ENCODE data around the gene UGT1A6. TPM values are rescaled to one million over a fixed set of nuclear protein-coding genes. Genes with fewer than 3 reads are reported as not detected.
"Not testable (repeated sequence)": the region's sequence is repeated elsewhere in the genome, so short reads cannot be mapped to it uniquely, and the experiment has no call there.

UGT1A6 gene
- total RNA-seq, result not detected
- polyA plus RNA-seq, result not detected
- long read RNA-seq, donor 1, result 0 reads
- long read RNA-seq, donor 2, result 0 reads
- long read RNA-seq, donor 3, result 0 reads
- long read RNA-seq, donor 4, result 0 reads

DNA sequence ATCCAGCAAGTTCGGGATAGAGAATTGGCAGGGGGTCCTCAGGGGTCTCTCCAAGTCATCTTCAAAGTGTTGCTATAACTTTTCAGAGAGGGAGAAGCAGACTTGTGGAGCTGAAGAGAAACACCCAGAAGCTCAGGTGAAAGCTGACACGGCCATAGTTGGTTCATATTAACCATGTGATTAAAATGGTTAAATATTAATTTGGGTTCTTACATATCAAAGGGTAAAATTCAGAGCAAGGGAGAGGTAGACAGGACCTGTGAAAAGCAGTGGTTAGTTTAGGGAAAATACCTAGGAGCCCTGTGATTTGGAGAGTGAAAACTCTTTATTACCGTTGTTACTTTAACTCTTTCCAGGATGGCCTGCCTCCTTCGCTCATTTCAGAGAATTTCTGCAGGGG is at the start of gene UGT1A6:
UGT1A6 (plus strand) TSS at position 243 of the 400 bp plus-strand sequence; CDS start at position 358, 115 bp downstream.
- 88% methylated on average over 4 of the region's 4 CpGs for WGBS
- no peak within 1 kb of the TSS for H3K27ac ChIP-seq (ENCODE audit: low read length)

DNA sequence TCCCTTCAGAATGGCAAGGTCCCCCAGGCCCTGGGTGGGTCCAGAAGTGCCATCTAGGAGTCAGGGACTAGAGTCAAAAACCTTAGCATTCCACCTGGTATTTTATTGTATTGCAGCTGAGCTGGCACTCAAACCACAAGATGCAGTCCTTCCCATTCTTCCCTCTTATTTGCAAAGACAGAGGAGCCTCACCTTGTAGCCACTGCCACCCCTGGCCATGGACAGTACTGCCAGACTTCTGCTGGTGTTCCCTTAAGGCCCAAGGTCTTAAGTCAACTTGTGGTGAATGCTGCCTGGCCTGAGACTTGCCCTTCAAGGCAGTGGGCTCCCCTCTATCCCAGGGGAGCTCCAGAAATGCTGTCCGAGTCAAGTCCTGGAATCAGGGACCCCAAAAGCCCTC is 49.6 kb upstream of the UGT1A6 start:
- Histone ChIP-seq H3K4me1 (ENCODE audit: control insufficient read depth, insufficient read depth, low read length) (no peaks in the 10 kb centered on the region), H3K9me3 (ENCODE audit: control insufficient read depth, low read length) (no peaks in the 10 kb centered on the region), H3K4me3 (ENCODE audit: low read length) (no peak overlapping the region), H3K27ac (ENCODE audit: low read length) (no peak overlapping the region), H3K27me3 (ENCODE audit: control insufficient read depth, insufficient read depth) (no peaks in the 10 kb centered on the region)
- intact Hi-C loops (cut with DNase I), result loop anchor here in 1 of 4 donors (10.0 kb wide), 1 partner anchor 422 kb away; no protein-coding TSS in a partner anchor
- WGBS, result 87% methylated on average over 1 of the region's 1 CpG
- no peak for ATAC-seq
- DNase-seq, result no peak

More for the DNA sequence above, at the start of gene UGT1A6:
- Histone ChIP-seq H3K9me3 (ENCODE audit: control insufficient read depth, low read length) (no peaks in the 10 kb centered on the region), H3K27me3 (ENCODE audit: control insufficient read depth, insufficient read depth) (no peaks in the 10 kb centered on the region), H3K4me1 (ENCODE audit: control insufficient read depth, insufficient read depth, low read length) (no peaks in the 10 kb centered on the region), H3K4me3 (ENCODE audit: low read length) (no peak within 1 kb of the TSS)
- ATAC-seq (no peak), DNase-seq (no peak)
- intact Hi-C loops (cut with DNase I), result no loop called here

- not testable (repeated sequence) for DNase-seq, ATAC-seq
- intact Hi-C loops (cut with DNase I), result loop anchor here in 1 of 4 donors (10.0 kb wide), 1 partner anchor 419 kb away; no protein-coding TSS in a partner anchor
Measured at GRCh38 chr2:233646033-233646432, 46.7 kb upstream of the UGT1A6 start.

GRCh38 chr2:233650981-233651380 is 41.7 kb upstream of the UGT1A6 start:
- intact Hi-C loops (cut with DNase I), result no loop called here
- Histone ChIP-seq H3K4me1 (ENCODE audit: control insufficient read depth, insufficient read depth, low read length) (no peaks in the 10 kb centered on the region), H3K4me3 (ENCODE audit: low read length) (no peak overlapping the region), H3K27ac (ENCODE audit: low read length) (no peak overlapping the region), H3K9me3 (ENCODE audit: control insufficient read depth, low read length) (no peaks in the 10 kb centered on the region), H3K27me3 (ENCODE audit: control insufficient read depth, insufficient read depth) (no peaks in the 10 kb centered on the region)
- DNase-seq (no peak), ATAC-seq (no peak)
- 75% methylated on average over 4 of the region's 4 CpGs for WGBS

More at GRCh38 chr2:233646033-233646432, 46.7 kb upstream of the UGT1A6 start:
- 91% methylated on average over 3 of the region's 3 CpGs for WGBS
- not testable (repeated sequence) for H3K4me1 ChIP-seq (ENCODE audit: control insufficient read depth, insufficient read depth, low read length); H3K27ac ChIP-seq (ENCODE audit: low read length); H3K4me3 ChIP-seq (ENCODE audit: low read length); H3K27me3 ChIP-seq (ENCODE audit: control insufficient read depth, insufficient read depth); H3K9me3 ChIP-seq (ENCODE audit: control insufficient read depth, low read length)

GRCh38 chr2:233651430-233651829 is 41.3 kb upstream of the UGT1A6 start:
- no peaks in the 10 kb centered on the region for H3K9me3 ChIP-seq (ENCODE audit: control insufficient read depth, low read length)
- 87% methylated on average over 2 of the region's 2 CpGs for WGBS
- no peak for DNase-seq
- H3K4me3 ChIP-seq (ENCODE audit: low read length), result no peak overlapping the region
- H3K27ac ChIP-seq (ENCODE audit: low read length), result no peak overlapping the region
- H3K4me1 ChIP-seq (ENCODE audit: control insufficient read depth, insufficient read depth, low read length), result no peaks in the 10 kb centered on the region
- no peaks in the 10 kb centered on the region for H3K27me3 ChIP-seq (ENCODE audit: control insufficient read depth, insufficient read depth)
- no peak for ATAC-seq
- intact Hi-C loops (cut with DNase I), result no loop called here

GRCh38 chr2:233654501-233654900 is 38.2 kb upstream of the UGT1A6 start:
- H3K27me3 ChIP-seq (ENCODE audit: control insufficient read depth, insufficient read depth), result no peaks in the 10 kb centered on the region

DNA sequence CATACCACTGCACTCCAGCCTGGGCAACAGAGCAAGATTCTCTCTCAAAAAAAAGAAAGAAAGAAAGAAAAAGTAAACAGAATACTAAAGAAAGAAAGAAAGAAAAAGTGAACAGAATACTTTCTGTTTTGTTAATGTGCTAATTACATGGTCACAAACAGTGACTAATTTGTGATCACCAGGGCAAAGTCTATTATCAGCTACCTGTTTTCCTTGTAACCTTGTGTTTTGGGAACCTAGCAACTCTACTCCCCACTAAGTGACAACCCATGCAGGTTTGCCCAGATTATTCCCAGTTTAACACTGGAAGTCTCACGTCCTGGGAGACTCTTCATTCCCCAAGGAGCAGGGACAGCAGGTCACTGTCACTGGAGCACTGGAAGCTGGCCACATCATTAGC is 37.6 kb upstream of the UGT1A6 start:
- Histone ChIP-seq H3K4me3 (ENCODE audit: low read length) (no peak overlapping the region), H3K9me3 (ENCODE audit: control insufficient read depth, low read length) (no peaks in the 10 kb centered on the region), H3K27me3 (ENCODE audit: control insufficient read depth, insufficient read depth) (no peaks in the 10 kb centered on the region), H3K27ac (ENCODE audit: low read length) (no peak overlapping the region), H3K4me1 (ENCODE audit: control insufficient read depth, insufficient read depth, low read length) (no peaks in the 10 kb centered on the region)
- intact Hi-C loops (cut with DNase I), result no loop called here
- DNase-seq (no peak), ATAC-seq (no peak)
- 41% methylated on average over 1 of the region's 1 CpG for WGBS

More at GRCh38 chr2:233654501-233654900, 38.2 kb upstream of the UGT1A6 start:
- no peak for DNase-seq
- no peak overlapping the region for H3K4me3 ChIP-seq (ENCODE audit: low read length)
- no peak overlapping the region for H3K27ac ChIP-seq (ENCODE audit: low read length)
- H3K4me1 ChIP-seq (ENCODE audit: control insufficient read depth, insufficient read depth, low read length), result no peaks in the 10 kb centered on the region
- intact Hi-C loops (cut with DNase I), result no loop called here
- no peak for ATAC-seq
- WGBS, result 68% methylated on average over 6 of the region's 6 CpGs
- H3K9me3 ChIP-seq (ENCODE audit: control insufficient read depth, low read length), result no peaks in the 10 kb centered on the region

DNA sequence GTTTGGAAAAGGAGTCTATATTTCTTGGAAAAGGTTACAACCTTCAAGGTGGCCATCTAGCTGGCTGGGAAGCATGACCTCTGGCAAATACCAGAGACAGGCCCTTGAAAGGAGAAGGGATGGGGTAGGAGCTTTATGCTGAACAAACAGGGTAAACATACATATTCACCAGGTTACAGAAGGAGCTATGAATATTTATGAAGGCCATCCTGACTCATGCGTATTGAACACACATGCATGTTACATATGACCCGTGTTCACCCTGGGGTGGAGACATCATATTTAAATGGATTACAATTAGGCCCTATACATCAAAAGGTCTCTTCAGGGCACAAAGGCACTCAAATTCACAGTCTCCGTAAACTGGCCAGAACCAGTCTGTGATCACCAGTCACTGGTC is 36.7 kb upstream of the UGT1A6 start:
- DNase-seq; H3K4me1 ChIP-seq (ENCODE audit: control insufficient read depth, insufficient read depth, low read length); intact Hi-C loops (cut with DNase I); H3K27ac ChIP-seq (ENCODE audit: low read length); ATAC-seq; H3K4me3 ChIP-seq (ENCODE audit: low read length); H3K27me3 ChIP-seq (ENCODE audit: control insufficient read depth, insufficient read depth); H3K9me3 ChIP-seq (ENCODE audit: control insufficient read depth, low read length): not testable (repeated sequence)
- 92% methylated on average over 3 of the region's 3 CpGs for WGBS

- 88% methylated on average over 10 of the region's 10 CpGs for WGBS
- Histone ChIP-seq H3K4me1 (ENCODE audit: control insufficient read depth, insufficient read depth, low read length) (no peaks in the 10 kb centered on the region), H3K4me3 (ENCODE audit: low read length) (no peak overlapping the region), H3K9me3 (ENCODE audit: control insufficient read depth, low read length) (no peaks in the 10 kb centered on the region), H3K27ac (ENCODE audit: low read length) (no peak overlapping the region), H3K27me3 (ENCODE audit: control insufficient read depth, insufficient read depth) (no peaks in the 10 kb centered on the region)
- ATAC-seq, result no peak
- intact Hi-C loops (cut with DNase I), result no loop called here
- no peak for DNase-seq
Measured at GRCh38 chr2:233656443-233656842, 36.2 kb upstream of the UGT1A6 start.

DNA sequence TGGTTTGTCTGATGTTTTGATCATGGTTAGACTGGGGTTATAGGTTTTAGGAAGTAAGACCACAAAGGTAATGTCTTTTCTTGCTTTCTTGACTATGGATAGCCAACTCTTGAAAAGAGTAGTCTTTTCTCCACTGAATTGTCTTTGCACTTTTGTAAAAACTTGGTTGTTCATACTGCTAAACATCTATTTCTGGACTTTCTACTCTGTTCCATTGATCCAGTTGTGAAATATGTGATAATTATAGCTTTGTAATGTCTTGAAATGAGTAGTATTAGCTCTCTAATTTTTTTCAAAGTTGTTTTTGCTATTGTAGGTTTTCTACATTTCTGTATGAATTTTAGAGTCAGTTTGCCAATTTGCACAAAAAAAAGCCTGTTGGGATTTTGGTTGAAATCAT is 34.1 kb upstream of the UGT1A6 start:
- Histone ChIP-seq H3K9me3 (ENCODE audit: control insufficient read depth, low read length) (no peaks in the 10 kb centered on the region), H3K4me3 (ENCODE audit: low read length) (no peak overlapping the region), H3K27me3 (ENCODE audit: control insufficient read depth, insufficient read depth) (no peaks in the 10 kb centered on the region), H3K4me1 (ENCODE audit: control insufficient read depth, insufficient read depth, low read length) (no peaks in the 10 kb centered on the region), H3K27ac (ENCODE audit: low read length) (no peak overlapping the region)
- intact Hi-C loops (cut with DNase I), result no loop called here
- ATAC-seq (no peak), DNase-seq (no peak)

DNA sequence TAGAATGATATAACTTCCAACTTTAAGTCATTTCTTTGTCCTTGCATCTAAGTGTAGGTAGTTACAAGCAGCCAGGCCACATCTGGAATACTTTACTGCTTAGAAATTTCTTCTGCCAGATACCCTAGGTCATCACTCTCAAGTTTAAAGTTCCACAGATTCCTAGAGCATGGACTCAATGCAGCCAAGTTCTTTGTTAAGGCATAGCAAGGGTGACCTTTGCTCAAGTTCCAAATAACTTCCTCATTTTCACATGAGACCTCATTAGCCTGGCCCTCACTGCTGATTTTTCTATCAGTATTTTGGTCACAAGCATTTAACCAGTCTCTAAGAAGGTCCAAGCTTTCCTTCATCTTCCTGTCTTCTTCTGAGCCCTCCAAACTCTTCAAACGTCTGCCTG is 28.8 kb upstream of the UGT1A6 start:
- no peaks in the 10 kb centered on the region for H3K9me3 ChIP-seq (ENCODE audit: control insufficient read depth, low read length)
- no peak overlapping the region for H3K27ac ChIP-seq (ENCODE audit: low read length)
- 36% methylated on average over 1 of the region's 1 CpG for WGBS
- DNase-seq (no peak), ATAC-seq (no peak)
- intact Hi-C loops (cut with DNase I), result no loop called here
- no peaks in the 10 kb centered on the region for H3K4me1 ChIP-seq (ENCODE audit: control insufficient read depth, insufficient read depth, low read length)
- no peaks in the 10 kb centered on the region for H3K27me3 ChIP-seq (ENCODE audit: control insufficient read depth, insufficient read depth)
- H3K4me3 ChIP-seq (ENCODE audit: low read length), result no peak overlapping the region
